Measurements from ENCODE around the gene VMO1.

Gene VMO1

DNA sequence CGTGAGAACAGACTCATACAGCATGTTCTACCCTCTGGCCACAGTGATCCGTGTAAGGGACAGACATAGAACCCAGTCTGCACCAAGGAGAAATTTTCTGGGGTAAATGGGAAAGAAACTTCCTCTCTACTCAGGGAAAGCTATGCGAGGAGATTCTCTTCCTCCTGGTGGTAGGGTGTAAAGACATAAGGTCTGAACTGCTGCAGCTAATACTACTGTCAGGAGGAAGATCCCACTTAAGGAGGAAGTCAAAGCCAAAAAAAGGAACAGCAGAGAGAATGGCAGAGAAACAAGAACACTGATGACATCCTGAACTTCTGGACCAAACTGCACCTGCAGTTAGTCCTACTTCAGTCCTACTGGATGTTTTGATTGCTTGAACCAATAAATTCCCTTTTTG is 21.6 kb downstream of the VMO1 start:
- no peak for DNase-seq (ENCODE audit: low read depth in 2 of 2)

DNA sequence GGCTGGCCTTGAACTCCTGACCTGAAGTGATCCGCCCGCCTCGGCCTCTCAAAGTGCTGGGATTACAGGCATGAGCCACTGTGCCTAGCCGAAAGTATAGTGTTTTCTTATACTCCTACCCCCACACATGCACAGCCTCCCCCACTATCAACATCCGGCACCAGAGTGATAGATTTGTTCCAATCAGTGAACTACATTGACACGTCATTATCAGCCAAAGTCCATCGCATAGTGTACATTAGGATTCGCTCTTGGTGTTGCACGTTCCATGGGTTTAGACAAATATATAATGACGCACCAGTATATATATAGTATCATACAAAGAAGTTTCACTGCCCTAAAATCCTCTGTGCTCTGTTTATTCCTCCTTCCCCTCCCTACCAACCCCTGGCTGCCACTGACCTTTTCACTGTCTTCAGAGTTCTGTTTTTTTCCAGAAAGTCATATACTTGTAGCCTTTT is 26.4 kb downstream of the VMO1 start:
- no peak for DNase-seq (ENCODE audit: low read depth in 2 of 2)

DNA sequence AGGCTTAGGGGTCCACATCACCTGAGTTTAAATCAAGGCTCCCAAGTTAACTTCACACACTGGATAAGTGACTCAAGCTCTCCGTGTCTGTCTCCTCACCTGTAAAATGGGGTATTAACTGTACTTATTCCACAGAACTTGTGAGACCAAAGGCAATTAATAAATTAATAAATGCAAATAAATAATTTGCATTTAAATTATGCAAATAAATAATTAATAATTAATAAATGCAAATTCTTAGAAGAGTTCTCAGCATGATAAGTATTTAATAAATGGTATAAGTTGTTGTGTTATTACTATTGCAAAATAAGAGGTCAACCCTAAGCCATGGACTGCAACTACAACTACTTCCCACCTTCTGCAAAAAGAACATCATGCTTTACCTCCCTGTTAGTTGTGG is 32.8 kb downstream of the VMO1 start:
- no peak for DNase-seq (ENCODE audit: low read depth in 2 of 2)

- DNase-seq (ENCODE audit: low read depth in 2 of 2), result no peak
Measured at GRCh38 chr17:4751932-4752331, 34.2 kb downstream of the VMO1 start.

DNA sequence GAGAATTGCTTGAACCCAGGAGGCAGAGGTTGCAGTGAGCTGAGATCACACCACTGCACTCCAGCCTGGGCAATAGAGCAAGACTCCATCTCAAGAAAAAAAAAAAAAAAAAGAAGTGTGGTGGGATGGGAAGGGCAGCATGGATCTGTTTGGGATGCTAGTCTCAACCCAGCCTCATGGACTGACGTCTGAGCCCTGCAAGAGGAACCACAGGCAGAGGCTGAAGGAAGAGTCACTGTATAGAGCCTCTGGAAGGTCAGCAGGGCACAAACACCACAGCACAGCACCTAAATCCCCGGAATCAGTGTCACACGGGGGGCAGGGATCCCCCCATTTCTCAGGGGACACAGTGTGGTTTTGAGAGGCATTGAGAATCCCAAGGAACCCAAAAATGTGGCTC is 35.6 kb downstream of the VMO1 start:
- no peak for DNase-seq (ENCODE audit: low read depth in 2 of 2)

DNA sequence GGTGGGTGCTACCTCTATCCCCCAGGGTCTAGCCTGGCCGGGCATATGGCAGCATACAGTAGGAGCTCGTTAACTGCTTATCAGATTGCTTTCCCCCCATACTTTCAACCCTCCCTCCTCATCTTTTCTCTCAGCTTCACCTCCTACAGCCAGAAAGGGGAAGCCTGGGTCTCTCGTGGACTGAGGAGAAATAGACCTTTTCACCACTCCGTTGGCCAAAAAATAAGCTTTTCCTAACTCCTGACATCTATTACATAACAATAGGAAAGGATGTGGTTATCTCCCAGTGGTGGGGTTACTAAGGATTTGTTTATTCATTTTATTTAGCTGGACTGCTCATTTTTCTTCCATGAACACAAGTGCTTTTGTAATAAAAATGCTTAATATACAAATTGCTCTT is 37.5 kb downstream of the VMO1 start:
- DNase-seq (ENCODE audit: low read depth in 2 of 2), result no peak

DNA sequence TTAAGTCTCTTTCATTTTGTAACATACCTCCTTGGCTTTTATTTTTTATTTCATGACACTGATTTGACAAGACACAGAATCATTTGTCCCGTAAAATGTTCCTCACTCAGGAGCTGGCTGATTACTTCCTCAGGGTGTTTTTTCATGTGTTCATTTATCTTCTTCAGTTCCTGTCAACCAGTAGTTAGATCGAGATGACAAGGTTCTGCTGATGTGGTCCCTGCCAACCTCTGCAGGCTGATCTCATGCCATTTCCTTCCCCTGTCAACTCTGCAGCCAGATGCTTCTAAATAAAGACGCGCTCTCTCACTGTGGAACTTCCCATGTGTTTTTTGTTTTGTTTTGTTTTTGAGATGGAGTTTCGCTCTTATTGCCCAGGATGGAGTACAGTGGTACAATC is 38.3 kb downstream of the VMO1 start:
- DNase-seq (ENCODE audit: low read depth in 2 of 2), result no peak

DNA sequence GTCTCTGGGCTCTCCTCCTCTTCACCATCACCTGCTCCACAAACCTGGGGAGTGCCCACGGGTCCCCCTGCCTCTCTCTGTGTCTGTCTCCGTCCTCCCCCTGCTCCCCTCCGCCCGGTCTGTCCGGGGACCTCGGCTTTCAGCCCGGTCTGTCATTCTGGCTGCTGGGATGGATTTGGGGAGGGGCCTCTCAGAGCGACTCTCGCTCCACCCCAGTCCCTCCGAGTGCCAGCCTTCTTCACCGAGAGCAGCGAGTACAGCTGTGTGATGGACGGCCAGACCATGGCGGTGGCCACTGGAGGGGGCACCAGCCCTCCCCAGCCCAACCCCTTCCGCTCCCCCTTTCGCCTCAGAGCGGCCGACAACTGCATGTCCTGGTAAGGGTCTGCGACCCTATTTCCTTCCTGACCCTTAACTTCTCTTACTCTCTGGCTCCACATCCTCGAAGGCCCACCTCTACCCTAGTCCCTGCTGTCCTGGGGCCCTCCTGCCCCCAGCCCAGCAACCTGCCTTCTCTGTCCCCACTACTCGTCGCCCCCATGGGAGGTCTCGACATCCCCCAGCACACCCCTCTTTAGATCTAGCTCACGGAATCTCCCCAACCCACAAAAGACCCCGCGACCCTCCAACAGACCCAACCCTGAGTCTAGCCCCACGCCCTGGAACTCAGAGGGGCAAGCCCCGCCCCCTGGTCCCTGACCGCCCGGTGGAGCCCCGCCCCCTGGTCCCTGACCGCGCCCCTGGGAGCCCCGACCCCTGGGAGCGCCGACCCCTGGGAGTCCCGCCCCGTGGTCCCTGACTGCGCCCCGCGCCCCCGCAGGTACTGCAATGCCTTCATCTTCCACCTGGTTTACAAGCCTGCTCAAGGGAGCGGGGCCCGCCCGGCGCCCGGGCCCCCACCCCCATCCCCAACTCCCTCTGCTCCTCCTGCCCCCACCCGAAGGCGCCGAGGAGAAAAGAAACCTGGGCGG is 40.9 kb downstream of the VMO1 start:
- DNase-seq (ENCODE audit: low read depth in 2 of 2), result no peak

GRCh38 chr17:4743898-4744297 is 42.3 kb downstream of the VMO1 start:
- no peak for DNase-seq (ENCODE audit: low read depth in 2 of 2)

DNA sequence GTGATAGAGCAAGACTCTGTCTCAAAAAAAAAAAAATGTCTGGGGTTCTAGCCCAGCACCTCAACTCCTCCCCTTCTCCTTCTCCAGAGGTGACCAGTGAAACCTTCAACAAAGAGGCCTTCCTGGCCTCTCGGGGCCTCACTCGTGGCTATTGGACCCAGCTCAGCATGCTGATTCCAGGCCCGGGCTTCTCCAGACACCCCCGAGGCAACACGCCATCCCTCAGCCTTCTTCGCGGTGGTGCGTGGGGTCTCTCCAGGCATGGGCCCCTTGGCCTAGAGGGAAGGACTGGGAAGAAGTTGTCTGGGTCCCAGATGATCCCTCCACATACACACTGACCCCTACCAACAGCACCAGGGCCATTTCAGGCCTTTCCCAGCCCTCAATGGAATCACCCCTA is 42.9 kb downstream of the VMO1 start:
- no peak for DNase-seq (ENCODE audit: low read depth in 2 of 2)

GRCh38 chr17:4742629-4743028 is 43.5 kb downstream of the VMO1 start:
- no peak for DNase-seq (ENCODE audit: low read depth in 2 of 2)

GRCh38 chr17:4742133-4742532 is 44.0 kb downstream of the VMO1 start:
- DNase-seq (ENCODE audit: low read depth in 2 of 2), result no peak

DNA sequence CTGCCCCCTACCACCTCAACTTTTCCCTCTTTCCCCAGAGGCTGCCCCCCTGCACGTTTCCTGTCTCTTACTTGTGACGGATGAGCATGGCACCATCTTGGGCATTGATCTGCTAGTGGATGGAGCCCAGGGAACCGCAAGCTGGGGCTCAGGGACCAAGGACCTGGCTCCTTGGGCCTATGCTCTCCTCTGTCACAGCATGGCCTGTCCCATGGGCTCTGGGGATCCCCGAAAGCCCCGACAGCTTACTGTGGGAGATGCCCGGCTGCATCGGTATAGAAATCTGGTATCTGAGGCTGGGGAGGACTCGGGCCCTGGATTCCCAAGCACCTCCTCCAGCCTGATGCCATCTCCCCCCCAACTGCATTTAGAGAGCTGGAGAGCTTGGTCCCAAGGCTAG is 44.6 kb downstream of the VMO1 start:
- no peak for DNase-seq (ENCODE audit: low read depth in 2 of 2)

GRCh38 chr17:4740584-4740983 is 45.6 kb downstream of the VMO1 start:
- DNase-seq (ENCODE audit: low read depth in 2 of 2), result no peak

- no peak for DNase-seq (ENCODE audit: low read depth in 2 of 2)
Measured at GRCh38 chr17:4740025-4740351, 46.2 kb downstream of the VMO1 start.

DNA sequence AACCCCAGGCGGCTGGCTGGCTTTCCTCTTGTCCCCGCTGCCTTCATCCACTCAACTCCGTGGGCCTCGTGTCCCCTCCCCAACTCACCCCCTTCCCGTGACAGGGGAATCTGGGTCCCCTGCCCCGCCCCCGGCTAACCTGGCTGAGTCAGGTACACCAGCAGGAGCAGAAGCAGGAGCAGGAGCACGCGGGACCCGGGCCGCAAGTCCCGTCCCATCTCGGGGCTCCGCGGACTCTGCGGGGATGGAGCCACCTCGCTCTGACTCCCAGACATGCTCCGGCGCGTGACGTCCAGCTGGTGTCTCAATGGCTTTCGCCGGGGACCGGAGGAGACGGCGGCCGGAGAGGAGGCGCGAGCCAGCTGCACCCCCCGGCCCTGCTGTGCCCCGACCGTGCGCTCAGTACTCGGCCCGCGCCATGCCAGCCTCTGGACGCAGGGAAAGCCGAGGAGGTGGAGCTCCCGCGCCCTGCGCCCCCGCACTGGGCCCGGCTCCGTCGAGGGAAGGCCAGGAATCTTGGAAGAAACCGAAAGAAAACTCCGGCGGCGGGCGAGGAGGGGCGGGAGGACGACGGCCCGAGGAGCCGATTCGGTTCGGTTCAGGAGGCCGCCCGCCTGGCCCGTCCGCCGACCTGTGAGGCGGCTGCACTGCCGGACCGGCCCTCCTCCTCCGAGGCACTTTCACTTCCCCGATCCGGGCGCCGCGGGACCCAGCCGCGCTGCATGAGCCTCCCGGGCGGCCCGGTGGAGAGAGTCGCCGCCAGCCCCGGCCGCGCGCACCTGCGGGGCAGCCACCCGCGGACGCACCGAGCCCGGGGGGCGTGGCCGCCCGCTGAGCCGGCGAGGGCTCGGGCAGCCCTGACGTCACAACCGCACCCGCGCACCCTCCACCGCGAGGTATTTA is 46.8 kb downstream of the VMO1 start, which contains the start of the genes CXCL16 and ZMYND15:
Gene CXCL16, minus strand, starts transcription at position 807 of the 903 bp plus-strand sequence. Its CDS starts 589 bp downstream, at position 218.
Gene ZMYND15, plus strand, starts transcription at position 712 of the 903 bp plus-strand sequence. CDS start 716 bp downstream, outside the sequence.
- peak; percentile 36 to 41 for DNase-seq (ENCODE audit: low read depth in 2 of 2)

GRCh38 chr17:4738136-4739121 is 47.7 kb downstream of the VMO1 start:
- DNase-seq (ENCODE audit: low read depth in 2 of 2), result no peak

GRCh38 chr17:4735876-4736651 is 50.1 kb downstream of the VMO1 start:
- no peak for DNase-seq (ENCODE audit: low read depth in 2 of 2)
